CD4-positive, alpha-beta T cell (primary cell): ENCODE results near the gene DSCAML1. TPM values are rescaled to one million over a fixed set of nuclear protein-coding genes. Genes with fewer than 3 reads are reported as not detected.

Experiments used
- ATAC-seq: fragments of 200-7000 bp; cut with Tn5 transposase; one replicate; pipeline ENCODE4 v1.10.0; 2022; ENCODE audit warnings: mild to moderate bottlenecking; ENCODE audit not compliant: poor library complexity
- CTCF ChIA-PET: fragments of 350-600 bp; sonication (Branson Sonifier 250); formaldehyde crosslinking; loops from one replicate; lab custom pipeline; 2021; ENCODE audit warnings: antibody characterized with exemption, inconsistent platforms; lab: Charles Lee
- POLR2A ChIA-PET: fragments of 350-600 bp; sonication (Branson Sonifier 250); formaldehyde crosslinking; loops from one replicate; lab custom pipeline; 2021; ENCODE audit warnings: antibody characterized with exemption, inconsistent platforms; lab: Charles Lee
- DNase-seq, 14 experiments: peaks; one replicate each; pipeline ENCODE4 v3.0.0-alpha.2; 2013 to 2020; ENCODE audit warnings: mixed read lengths in 2 of 14
- H3K27ac ChIP-seq, 2 donors: one replicate each; pipeline versions ENCODE4 v1.5.1 to v1.7.0; 2013; ENCODE audit warnings: low read length in 2 of 2, low read depth in 1 of 2, mild to moderate bottlenecking in 1 of 2
- H3K27me3 ChIP-seq, 2 experiments: 1 replicate in 1 of 2; 2 replicates in 1 of 2; pipeline versions ENCODE4 v1.6.1 to v1.7.0; 2013; ENCODE audit warnings: low read length in 2 of 2, control low read depth in 1 of 2, mild to moderate bottlenecking in 1 of 2, moderate library complexity in 1 of 2; ENCODE audit not compliant: insufficient read depth in 2 of 2, control insufficient read depth in 1 of 2
- H3K36me3 ChIP-seq: one replicate; pipeline ENCODE4 v1.6.1; 2013; ENCODE audit warnings: low read length, control low read depth; ENCODE audit not compliant: insufficient read depth
- H3K4me1 ChIP-seq: one replicate; pipeline ENCODE4 v1.6.1; 2013; ENCODE audit warnings: low read length, control low read depth; ENCODE audit not compliant: insufficient read depth
- H3K4me3 ChIP-seq: one replicate; pipeline ENCODE4 v1.5.1; 2013; ENCODE audit warnings: mild to moderate bottlenecking, low read length, moderate library complexity
- H3K9me3 ChIP-seq, 2 experiments: 1 replicate in 1 of 2; 2 replicates in 1 of 2; pipeline versions ENCODE4 v1.6.1 to v1.7.0; 2013; ENCODE audit warnings: low read length in 2 of 2, mild to moderate bottlenecking in 2 of 2, control low read depth in 1 of 2, moderate library complexity in 1 of 2; ENCODE audit not compliant: control insufficient read depth in 1 of 2, insufficient read depth in 1 of 2
- H3K27ac Mint-ChIP-seq: one replicate; pipeline ENCODE4 v1.8.0; 2020; ENCODE audit warnings: mixed read lengths
- H3K27me3 Mint-ChIP-seq: one replicate; pipeline ENCODE4 v1.8.0; 2021; ENCODE audit warnings: mixed read lengths
- H3K36me3 Mint-ChIP-seq: one replicate; pipeline ENCODE4 v1.8.0; 2021; ENCODE audit warnings: low read depth, mixed read lengths
- H3K4me1 Mint-ChIP-seq: one replicate; pipeline ENCODE4 v1.8.0; 2021; ENCODE audit warnings: low read depth, mixed read lengths
- H3K4me3 Mint-ChIP-seq: one replicate; pipeline ENCODE4 v1.8.0; 2020; ENCODE audit warnings: mild to moderate bottlenecking, mixed read lengths
- H3K9me3 Mint-ChIP-seq: one replicate; pipeline ENCODE4 v1.8.0; 2020; ENCODE audit warnings: mixed read lengths
- intact Hi-C, 2 experiments: fragments of 100-400 bp; cut with DNase I in 1 of 2; cut with micrococcal nuclease in 1 of 2; formaldehyde crosslinking; loops; one replicate each; pipeline versions ENCODE4 v1.15.1 to v1.9.0; 2023 to 2025; cut with DNase I, micrococcal nuclease
- total RNA-seq, 174 experiments: library from RNA in 2 of 174; stranded (reverse) in 2 of 174; gene quantifications; one replicate each; pipeline ENCODE4 v1.2.3 and lab custom pipeline; 2021 to 2026
- TF ChIP-seq, protein P1 (sequence below): fragments of 200-600 bp; IDR thresholded peaks from one replicate; pipeline ENCODE4 v1.8.0; 2022; ENCODE audit warnings: antibody characterized with exemption, mild to moderate bottlenecking

DSCAML1 gene
- total RNA-seq, 2 experiments from 2014 or later, result 0.22 to 0.61 TPM

DNA sequence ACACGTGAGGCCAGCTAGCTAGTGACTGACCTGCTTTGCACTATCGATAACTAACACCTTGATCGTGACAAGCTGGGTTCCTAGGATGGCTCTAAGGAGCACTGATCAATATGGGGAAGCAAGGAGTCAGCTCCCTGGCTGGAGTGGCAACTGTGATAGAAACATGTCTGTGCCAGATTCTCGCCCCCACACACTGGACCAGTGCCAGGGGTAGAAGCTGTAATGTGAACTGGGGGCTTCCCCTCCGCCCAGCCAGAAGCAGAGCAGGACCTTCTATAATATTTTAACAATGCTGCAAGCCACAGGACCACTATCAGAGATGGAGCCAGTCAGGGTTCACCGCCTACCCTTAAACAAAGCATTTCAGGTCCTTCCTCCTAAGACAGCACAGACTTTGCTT is 96.5 kb downstream of the DSCAML1 start:
- Mint-ChIP-seq H3K9me3 (no peaks in the 10 kb centered on the region), H3K4me1 (no peaks in the 10 kb centered on the region), H3K27ac (no peak overlapping the region), H3K4me3 (no peak overlapping the region), H3K27me3 (peaks cover 29% of the 10 kb centered on the region), H3K36me3 (no peaks in the 10 kb centered on the region)
- intact Hi-C loops, result no loop called here
- H3K27me3 ChIP-seq, result peaks cover 0 to 3% of the 10 kb centered on the region in 2 experiments
- no peak for DNase-seq
- H3K9me3 ChIP-seq, result no peaks in the 10 kb centered on the region
- TF ChIP-seq, protein P1, sequence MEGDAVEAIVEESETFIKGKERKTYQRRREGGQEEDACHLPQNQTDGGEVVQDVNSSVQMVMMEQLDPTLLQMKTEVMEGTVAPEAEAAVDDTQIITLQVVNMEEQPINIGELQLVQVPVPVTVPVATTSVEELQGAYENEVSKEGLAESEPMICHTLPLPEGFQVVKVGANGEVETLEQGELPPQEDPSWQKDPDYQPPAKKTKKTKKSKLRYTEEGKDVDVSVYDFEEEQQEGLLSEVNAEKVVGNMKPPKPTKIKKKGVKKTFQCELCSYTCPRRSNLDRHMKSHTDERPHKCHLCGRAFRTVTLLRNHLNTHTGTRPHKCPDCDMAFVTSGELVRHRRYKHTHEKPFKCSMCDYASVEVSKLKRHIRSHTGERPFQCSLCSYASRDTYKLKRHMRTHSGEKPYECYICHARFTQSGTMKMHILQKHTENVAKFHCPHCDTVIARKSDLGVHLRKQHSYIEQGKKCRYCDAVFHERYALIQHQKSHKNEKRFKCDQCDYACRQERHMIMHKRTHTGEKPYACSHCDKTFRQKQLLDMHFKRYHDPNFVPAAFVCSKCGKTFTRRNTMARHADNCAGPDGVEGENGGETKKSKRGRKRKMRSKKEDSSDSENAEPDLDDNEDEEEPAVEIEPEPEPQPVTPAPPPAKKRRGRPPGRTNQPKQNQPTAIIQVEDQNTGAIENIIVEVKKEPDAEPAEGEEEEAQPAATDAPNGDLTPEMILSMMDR, result no peak
- no peaks in the 10 kb centered on the region for H3K4me1 ChIP-seq
- ChIA-PET CTCF (no interaction called here), POLR2A (no interaction called here)
- no peak overlapping the region for H3K4me3 ChIP-seq
- no peak for ATAC-seq
- H3K27ac ChIP-seq, result no peak overlapping the region
- H3K36me3 ChIP-seq, result no peaks in the 10 kb centered on the region

DNA sequence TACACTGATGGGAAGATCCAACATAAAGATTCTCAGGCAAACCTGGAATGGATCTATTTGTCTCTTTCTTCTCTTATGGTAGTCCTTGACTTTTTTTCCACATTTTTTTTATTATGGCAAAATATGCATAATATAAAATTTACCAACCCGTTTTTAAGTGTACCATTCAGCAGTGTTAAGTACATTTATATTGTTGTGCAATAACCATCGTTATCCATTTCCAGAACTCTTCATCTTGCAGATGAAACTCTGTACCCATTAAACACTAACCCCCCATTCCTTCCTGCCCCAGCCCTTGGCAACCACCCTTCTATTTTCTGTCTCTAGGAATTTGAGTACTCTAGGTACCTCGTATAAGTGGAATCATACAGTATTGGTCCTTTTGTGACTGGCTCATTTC is 99.7 kb downstream of the DSCAML1 start:
- intact Hi-C loops, result no loop called here
- CTCF ChIA-PET, result no interaction called here
- H3K4me3 Mint-ChIP-seq, result no peak overlapping the region
- DNase-seq, result no peak
- Histone ChIP-seq H3K4me3 (no peak overlapping the region), H3K27ac (no peak overlapping the region), H3K4me1 (no peaks in the 10 kb centered on the region), H3K36me3 (no peaks in the 10 kb centered on the region), H3K27me3 (no peaks in the 10 kb centered on the region), H3K9me3 (no peaks in the 10 kb centered on the region)
- TF ChIP-seq, protein P1, result no peak
- no peak overlapping the region for H3K27ac Mint-ChIP-seq
- no peaks in the 10 kb centered on the region for H3K4me1 Mint-ChIP-seq
- no peaks in the 10 kb centered on the region for H3K36me3 Mint-ChIP-seq
- POLR2A ChIA-PET, result no interaction called here
- peaks cover 27% of the 10 kb centered on the region for H3K27me3 Mint-ChIP-seq
- no peak for ATAC-seq
- H3K9me3 Mint-ChIP-seq, result no peaks in the 10 kb centered on the region

DNA sequence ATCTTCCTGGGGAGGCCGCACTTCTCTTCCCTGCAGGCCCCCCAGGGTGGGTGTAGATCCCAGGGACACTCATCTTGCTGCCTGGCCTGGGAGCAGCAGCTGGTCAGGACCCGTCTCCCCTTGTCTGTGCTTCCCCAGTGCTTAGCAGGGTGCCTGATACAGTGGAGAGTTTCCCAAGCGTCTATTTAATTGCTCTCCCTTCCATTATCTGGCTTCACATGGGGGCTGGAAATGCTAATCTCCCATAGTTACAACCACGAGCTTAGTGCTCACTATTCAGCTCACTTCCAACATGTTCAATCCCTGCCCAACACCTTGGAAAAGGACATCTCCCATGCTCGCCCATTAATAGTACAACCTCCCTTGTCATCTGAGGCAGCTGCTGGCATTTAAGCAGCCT is 100.5 kb downstream of the DSCAML1 start:
- H3K27me3 Mint-ChIP-seq, result peaks cover 24% of the 10 kb centered on the region
- Histone ChIP-seq H3K36me3 (no peaks in the 10 kb centered on the region), H3K27me3 (no peaks in the 10 kb centered on the region), H3K27ac (no peak overlapping the region), H3K9me3 (no peaks in the 10 kb centered on the region), H3K4me1 (no peaks in the 10 kb centered on the region), H3K4me3 (no peak overlapping the region)
- TF ChIP-seq, protein P1, result no peak
- ATAC-seq (no peak), DNase-seq (no peak)
- H3K9me3 Mint-ChIP-seq, result no peaks in the 10 kb centered on the region
- ChIA-PET POLR2A (no interaction called here), CTCF (no interaction called here)
- no peaks in the 10 kb centered on the region for H3K4me1 Mint-ChIP-seq
- no peaks in the 10 kb centered on the region for H3K36me3 Mint-ChIP-seq
- H3K27ac Mint-ChIP-seq, result no peak overlapping the region
- no peak overlapping the region for H3K4me3 Mint-ChIP-seq
- intact Hi-C loops, result no loop called here
